Activated naive CD8-positive, alpha-beta T cell treated with anti-CD3 and anti-CD28 coated beads, Interleukin-2, amount 50 U/mL, for 16 hours (primary cell): ENCODE results near the gene SRBD1.

Experiments used
- DNase-seq: peaks from one replicate; pipeline ENCODE4 v3.0.0-alpha.2; 2020; ENCODE audit warnings: low read depth, low spot score

Gene SRBD1

GRCh38 chr2:45379399-45380087 lies 231.5 kb downstream of the SRBD1 start:
- no peak for DNase-seq

- DNase-seq, result no peak
Observed at GRCh38 chr2:45373534-45373933, 237.5 kb downstream of the SRBD1 start.

- no peak for DNase-seq
Observed at GRCh38 chr2:45370369-45370768, 240.7 kb downstream of the SRBD1 start.

GRCh38 chr2:45368792-45369191 lies 242.3 kb downstream of the SRBD1 start:
- no peak for DNase-seq

GRCh38 chr2:45361666-45362065 lies 249.4 kb downstream of the SRBD1 start:
- no peak for DNase-seq

GRCh38 chr2:45354776-45355175 lies 256.3 kb downstream of the SRBD1 start:
- DNase-seq, result no peak

DNA sequence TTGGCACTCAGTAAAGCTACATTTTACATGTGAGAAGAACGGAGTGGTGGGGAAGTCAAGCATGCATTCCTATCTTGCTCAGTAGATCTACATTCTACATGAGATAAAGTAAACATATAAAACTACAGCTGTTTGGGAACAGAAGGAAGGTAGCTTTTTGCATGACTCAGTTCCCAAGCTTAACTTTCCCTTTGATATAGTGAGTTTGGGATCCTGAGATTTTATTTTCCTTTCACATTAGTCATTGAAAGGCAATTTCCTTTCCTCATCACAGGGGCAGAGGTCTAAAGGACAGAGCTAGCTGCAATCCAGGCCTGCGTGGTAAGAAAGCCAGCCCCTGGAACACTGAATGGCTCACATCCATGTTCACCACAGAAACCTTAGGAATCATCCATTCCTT lies 257.2 kb downstream of the SRBD1 start:
- no peak for DNase-seq

DNA sequence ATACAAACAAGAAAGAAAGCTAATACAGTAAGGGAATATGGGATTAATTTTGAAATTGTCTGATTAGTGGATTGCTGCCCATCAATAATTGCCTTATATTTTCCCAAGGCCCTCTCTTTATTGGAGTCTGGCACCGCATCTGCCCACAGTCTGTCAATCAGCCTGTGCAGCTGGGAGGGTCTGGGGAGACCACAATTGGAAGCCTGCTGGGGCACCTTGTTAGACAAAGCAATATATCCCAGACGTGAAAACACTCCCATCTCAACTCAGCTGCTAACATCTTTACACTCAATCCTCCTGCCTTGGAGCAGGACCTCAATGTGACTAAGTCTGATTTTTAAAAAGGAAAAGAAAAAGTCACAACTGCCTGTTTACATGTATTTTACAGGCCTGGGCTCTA lies 258.6 kb downstream of the SRBD1 start:
- DNase-seq, result no peak

- DNase-seq, result no peak
Observed at GRCh38 chr2:45345331-45346234, 265.5 kb downstream of the SRBD1 start.

DNA sequence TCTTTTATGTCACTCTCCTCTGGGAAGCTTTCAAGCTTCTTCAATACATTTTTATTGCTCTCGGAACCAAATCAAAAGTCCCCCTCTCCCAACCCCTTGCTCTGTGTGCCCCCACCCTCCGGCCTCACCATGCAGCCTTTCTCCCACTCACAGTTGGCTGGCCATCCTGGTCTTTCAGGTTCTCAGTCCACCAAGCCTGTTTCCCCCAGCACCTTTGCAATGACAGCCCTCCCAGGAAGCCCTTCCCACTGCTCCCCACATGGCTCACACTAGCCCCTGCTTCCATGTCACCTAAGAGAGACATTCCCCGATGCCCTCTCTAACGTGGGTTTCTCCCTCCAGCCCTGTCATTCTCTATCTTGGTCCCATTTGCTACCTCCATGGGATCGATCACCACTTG lies 266.6 kb downstream of the SRBD1 start:
- no peak for DNase-seq

DNA sequence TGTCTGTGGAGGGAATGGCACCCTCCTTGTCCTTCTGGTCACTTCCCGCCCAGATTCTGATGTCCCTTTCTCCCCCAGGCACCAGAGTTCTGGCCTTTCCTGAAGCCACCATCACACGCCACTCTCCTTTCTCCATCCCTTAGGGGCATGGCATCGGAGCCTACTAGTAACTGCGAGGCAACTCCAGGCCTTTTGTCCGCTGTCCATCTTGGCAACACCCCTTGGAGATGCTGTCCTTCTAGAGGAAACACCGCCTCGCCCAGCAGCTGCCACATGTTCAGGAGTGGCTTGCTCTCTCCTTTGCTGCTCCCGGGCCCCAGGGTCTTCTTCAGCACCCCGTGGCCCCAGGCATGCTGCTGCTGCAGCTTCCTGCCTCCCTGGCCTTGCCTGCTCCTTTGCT lies 267.0 kb downstream of the SRBD1 start:
- no peak for DNase-seq

- no peak for DNase-seq
Observed at GRCh38 chr2:45343251-45344017, 267.6 kb downstream of the SRBD1 start.

- no peak for DNase-seq
Observed at GRCh38 chr2:45340318-45340717, 270.7 kb downstream of the SRBD1 start.

DNA sequence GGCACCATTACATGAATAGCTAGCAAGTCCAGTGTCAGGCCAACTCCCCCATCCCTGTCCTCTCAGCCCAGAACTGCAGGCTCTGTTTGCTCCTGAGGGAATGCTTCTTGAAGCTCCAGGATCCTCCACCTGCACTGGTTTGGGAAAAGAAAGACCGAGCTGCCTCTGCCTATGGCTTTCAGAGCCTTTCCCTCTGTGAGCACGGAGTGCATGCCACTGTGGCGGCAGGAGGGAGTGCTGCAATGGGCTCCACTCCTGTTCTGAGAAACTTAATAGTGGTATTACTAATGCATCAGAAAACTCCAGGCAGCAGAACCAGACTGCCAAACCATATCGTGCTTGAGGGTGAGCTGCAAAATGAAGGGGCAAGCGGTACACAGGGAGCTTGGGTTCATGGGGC lies 271.8 kb downstream of the SRBD1 start:
- no peak for DNase-seq
